Ovary (tissue), 9 donors: ENCODE results near the gene APOBEC3H. TPM values are rescaled to one million over a fixed set of nuclear protein-coding genes. Genes with fewer than 3 reads are reported as not detected.

Source experiments
- DNase-seq, 5 donors: peaks; one replicate each; pipeline ENCODE4 v3.0.0-alpha.2; 2019 to 2020
- H3K27ac ChIP-seq, 2 donors: fragments of 200-600 bp; one replicate each; pipeline versions ENCODE4 v1.5.1 to v1.8.0; 2019 to 2022
- H3K27me3 ChIP-seq: fragments of 200-600 bp; one replicate; pipeline ENCODE4 v1.8.0; 2022
- H3K36me3 ChIP-seq: fragments of 200-600 bp; sonication (generic); one replicate; pipeline ENCODE4 v1.5.1; 2019
- H3K4me1 ChIP-seq: one replicate; pipeline ENCODE4 v1.8.1; 2013; ENCODE audit warnings: mild to moderate bottlenecking, moderate library complexity; ENCODE audit not compliant: insufficient read depth
- H3K4me3 ChIP-seq: fragments of 200-600 bp; sonication (generic); one replicate; pipeline ENCODE4 v1.5.1; 2017
- H3K9me3 ChIP-seq, 2 donors: fragments of 200-600 bp in 1 of 2; sonication (generic) in 1 of 2; one replicate each; pipeline versions ENCODE4 v1.5.1 to v1.8.1; 2013 to 2019; ENCODE audit warnings: mild to moderate bottlenecking in 1 of 2, moderate library complexity in 1 of 2
- CTCF ChIP-seq, 3 donors: fragments of 450-650 bp in 2 of 3; fragments of 200-600 bp in 1 of 3; IDR thresholded peaks; one replicate each; pipeline versions ENCODE4 v1.5.1 to v1.8.0; 2016 to 2022; ENCODE audit warnings: antibody characterized with exemption in 3 of 3, mild to moderate bottlenecking in 1 of 3
- EP300 ChIP-seq: sonication (generic); formaldehyde crosslinking; IDR thresholded peaks from one replicate; pipeline ENCODE4 v1.6.1; 2017; ENCODE audit warnings: antibody characterized with exemption
- POLR2A ChIP-seq: fragments of 450-650 bp; IDR thresholded peaks from one replicate; pipeline ENCODE4 v1.6.1; 2017; ENCODE audit warnings: antibody characterized with exemption, mild to moderate bottlenecking, moderate library complexity
- WGBS, 3 donors: extraction: QIAGEN DNeasy Blood & Tissue Kit in 1 of 3; methylation state at CpG; one replicate each; pipeline versions ENCODE4 v1.1.5 to v1.1.7; 2013 to 2017; 5-methylcytosine and 5-hydroxymethylcytosine counted together
- intact Hi-C, 4 donors: fragments of 100-400 bp; cut with DNase I; formaldehyde crosslinking; loops; one replicate each; pipeline versions ENCODE4 v1.11.0 to v1.15.1; 2022 to 2023
- polyA plus RNA-seq, 2 donors: library from polyadenylated mRNA; stranded (reverse); fragments of 200-250 nt in 1 of 2; fragments of 350-450 nt in 1 of 2; fragmentation: Illumina TruSeq in 1 of 2; extraction: RNeasy Lipid Tissue Mini Kit (QIAGEN cat#74804) in 1 of 2; gene quantifications; one replicate each; pipeline ENCODE4 v1.2.3, GENCODE V29; 2013 to 2014
- total RNA-seq, 7 donors: library from RNA; depleted of rRNA in 2 of 7; stranded (reverse); fragments of >200 nt in 2 of 7; fragmentation: NEBNext Ultra II Directional in 3 of 7; extraction: Animal tissue kit (Norgen Biotek cat#: 25700) in 3 of 7; gene quantifications; one replicate each; pipeline versions ENCODE4 v1.1.0 to v1.2.4, GENCODE V29; 2016 to 2023
- donor health status: DM: no; HTN: no; CAD: no; lungs with moderate emphysema.
- donor health status: DM: no; HTN: no; CAD: no.
- donor health status: Bipolar disorder and iron deficiency.
- donor health status: DM: yes; HTN: yes; CAD: no.
- donor health status: DM: no; HTN: no; CAD: no.
- donor health status: DM: yes; HTN: yes; CAD: no.

The APOBEC3H gene
- total and polyA plus RNA-seq, 9 donors, result 0.23 to 0.97 (median 0.31) TPM; not detected in 6

DNA sequence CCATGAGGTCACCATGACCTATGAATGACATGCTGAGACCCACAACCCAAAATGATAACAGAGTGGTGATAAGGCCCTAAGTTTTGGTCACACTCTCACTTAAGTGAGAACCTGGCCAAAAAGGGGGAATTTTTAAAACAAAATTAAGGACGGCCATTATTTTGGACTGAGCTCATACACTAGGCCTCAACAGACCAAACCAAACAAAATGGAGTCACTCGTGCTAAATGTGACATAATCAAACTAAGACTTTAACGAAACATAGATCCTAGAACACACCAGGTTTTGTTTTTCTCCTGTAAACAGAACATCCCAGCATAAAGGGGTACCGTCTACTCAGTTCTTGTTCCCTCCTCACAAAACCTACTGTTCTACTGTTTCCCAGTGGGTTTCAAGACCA, 11.4 kb downstream of the APOBEC3H start:
- WGBS, 3 donors, result 88 to 95% (median 90%) methylated on average over 4 of the region's 4 CpGs
- H3K27me3 ChIP-seq, result no peaks in the 10 kb centered on the region
- no peak for DNase-seq
- H3K27ac ChIP-seq, result no peak overlapping the region
- H3K9me3 ChIP-seq, result no peaks in the 10 kb centered on the region
- intact Hi-C loops, result no loop called here
- TF ChIP-seq POLR2A (no peak), CTCF (IDR thresholded peaks at IDR 0.05) (no peak), EP300 (no peak)
- no peaks in the 10 kb centered on the region for H3K36me3 ChIP-seq
- no peaks in the 10 kb centered on the region for H3K4me1 ChIP-seq
- no peak overlapping the region for H3K4me3 ChIP-seq

GRCh38 chr22:39109361-39109760, 12.3 kb downstream of the APOBEC3H start:
- H3K27ac ChIP-seq, result no peak overlapping the region
- no peaks in the 10 kb centered on the region for H3K4me1 ChIP-seq
- TF ChIP-seq EP300, result no peak
- no peaks in the 10 kb centered on the region for H3K9me3 ChIP-seq
- intact Hi-C loops, result no loop called here
- no peak for DNase-seq
- WGBS, 3 donors, result 83 to 90% (median 90%) methylated on average over 9 of the region's 9 CpGs
- H3K4me3 ChIP-seq, result no peak overlapping the region
- H3K27me3 ChIP-seq, result no peaks in the 10 kb centered on the region
- no peaks in the 10 kb centered on the region for H3K36me3 ChIP-seq

- WGBS, 3 donors, result 63 to 67% (median 66%) methylated on average over 15 of the region's 15 CpGs
- Histone ChIP-seq H3K4me3 (no peak overlapping the region), H3K27me3 (no peaks in the 10 kb centered on the region), H3K27ac (no peak overlapping the region), H3K36me3 (no peaks in the 10 kb centered on the region), H3K9me3 (no peaks in the 10 kb centered on the region), H3K4me1 (no peaks in the 10 kb centered on the region)
- no peak for DNase-seq
- no peak for TF ChIP-seq POLR2A
- TF ChIP-seq CTCF (IDR thresholded peaks at IDR 0.05), result no peak
- TF ChIP-seq EP300, result no peak
- intact Hi-C loops, result loop anchor here in 1 of 4 donors (10.0 kb wide), 1 partner anchor 336 kb away; no protein-coding TSS in a partner anchor
These were observed 13.9 kb downstream of the APOBEC3H start for GRCh38 chr22:39110631-39111561.

DNA sequence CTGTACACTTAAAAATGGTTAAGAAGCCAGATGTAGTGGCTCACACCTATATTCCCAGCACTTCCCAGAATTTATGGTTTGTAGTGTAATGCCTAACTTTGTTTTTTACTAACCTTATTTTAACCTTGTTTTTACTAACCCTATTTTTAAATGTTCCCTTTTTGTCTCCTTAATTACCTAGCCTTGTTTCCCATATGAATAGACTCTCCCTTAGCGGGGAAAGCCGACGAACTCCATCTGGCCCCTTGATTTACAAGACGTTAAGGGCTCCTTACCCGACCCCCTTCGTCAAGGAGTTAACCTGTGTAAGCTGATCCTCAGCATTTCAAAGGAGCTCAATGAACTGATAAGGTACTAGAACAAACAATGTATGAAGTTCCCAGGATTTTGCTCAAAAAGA, 17.1 kb downstream of the APOBEC3H start:
- no peak for DNase-seq
- no peaks in the 10 kb centered on the region for H3K27me3 ChIP-seq
- 20 to 29% (median 27%) methylated on average over 6 of the region's 6 CpGs for WGBS, 3 donors
- H3K4me3 ChIP-seq, result no peak overlapping the region
- H3K4me1 ChIP-seq, result no peaks in the 10 kb centered on the region
- intact Hi-C loops, result loop anchor here in 1 of 4 donors (10.0 kb wide), 1 partner anchor 339 kb away; no protein-coding TSS in a partner anchor
- H3K27ac ChIP-seq, result no peak overlapping the region
- no peaks in the 10 kb centered on the region for H3K36me3 ChIP-seq
- no peaks in the 10 kb centered on the region for H3K9me3 ChIP-seq
- TF ChIP-seq CTCF (IDR thresholded peaks at IDR 0.05), result no peak
- TF ChIP-seq EP300, result no peak
- no peak for TF ChIP-seq POLR2A

- no peak overlapping the region for H3K4me3 ChIP-seq
- no peaks in the 10 kb centered on the region for H3K4me1 ChIP-seq
- no peak for TF ChIP-seq POLR2A
- TF ChIP-seq CTCF (IDR thresholded peaks at IDR 0.05), result no peak
- no peak for TF ChIP-seq EP300
- H3K27ac ChIP-seq, result no peak overlapping the region
- H3K27me3 ChIP-seq, result no peaks in the 10 kb centered on the region
- intact Hi-C loops, result loop anchor here in 1 of 4 donors (10.0 kb wide), 1 partner anchor 341 kb away; no protein-coding TSS in a partner anchor
- H3K36me3 ChIP-seq, result no peaks in the 10 kb centered on the region
- no peak for DNase-seq
- 79 to 84% (median 79%) methylated on average over 2 of the region's 2 CpGs for WGBS, 3 donors
- no peaks in the 10 kb centered on the region for H3K9me3 ChIP-seq
These were observed 18.5 kb downstream of the APOBEC3H start for GRCh38 chr22:39115570-39115969.
